ENCODE data around the gene MINDY4B.

Gene MINDY4B

DNA sequence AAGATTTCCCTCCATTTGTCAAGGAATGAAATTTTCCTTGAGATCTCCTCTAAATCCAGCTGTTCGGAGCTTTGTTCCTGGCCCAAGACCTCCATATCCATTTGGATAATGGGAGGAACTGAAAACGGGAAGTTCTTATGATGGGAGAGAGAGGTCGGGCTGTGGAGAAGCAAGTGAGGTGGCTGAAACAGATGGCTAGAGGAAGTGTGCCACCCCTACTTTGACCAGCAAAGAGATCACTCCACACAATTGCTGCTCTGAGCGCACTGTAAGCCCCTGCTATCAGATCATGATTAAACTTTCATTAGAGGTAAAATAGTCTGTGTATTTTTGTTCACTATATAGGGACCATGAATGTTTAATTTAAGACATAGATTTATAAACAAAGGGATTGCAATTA is at the start of gene MINDY4B:
Gene MINDY4B, minus strand, starts transcription at position 101 of the 400 bp plus-strand sequence. Its CDS starts 0 bp downstream, at position 101.
- DNase-seq = no peak

DNA sequence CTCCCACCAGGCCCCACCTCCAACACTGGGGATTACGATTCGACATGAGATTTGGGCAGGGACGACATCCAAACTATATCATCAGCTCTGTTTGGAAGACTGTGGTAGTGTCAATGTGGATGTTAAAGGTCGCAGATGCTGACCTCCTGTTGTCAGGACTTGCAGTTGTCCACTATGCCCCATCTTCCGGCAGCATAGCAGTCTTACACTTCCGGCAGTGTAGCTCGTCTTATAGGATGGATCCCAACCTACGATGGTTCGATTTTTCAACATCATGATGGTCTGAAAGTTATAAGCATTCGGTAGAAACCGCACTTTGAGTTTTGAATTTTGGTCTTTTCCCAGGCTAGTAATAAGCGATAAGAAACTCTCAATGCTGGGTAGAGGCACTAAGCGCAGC is 46.7 kb upstream of the MINDY4B start:
- DNase-seq = no peak

GRCh38 chr3:150945226-150946032 is 40.2 kb upstream of the MINDY4B start:
- DNase-seq = no peak

- no peak for DNase-seq
Observed at GRCh38 chr3:150942221-150942620, 37.0 kb upstream of the MINDY4B start.

GRCh38 chr3:150936693-150937092 is 31.5 kb upstream of the MINDY4B start:
- DNase-seq = no peak

- no peak for DNase-seq
Observed at GRCh38 chr3:150933473-150933995, 28.3 kb upstream of the MINDY4B start.

DNA sequence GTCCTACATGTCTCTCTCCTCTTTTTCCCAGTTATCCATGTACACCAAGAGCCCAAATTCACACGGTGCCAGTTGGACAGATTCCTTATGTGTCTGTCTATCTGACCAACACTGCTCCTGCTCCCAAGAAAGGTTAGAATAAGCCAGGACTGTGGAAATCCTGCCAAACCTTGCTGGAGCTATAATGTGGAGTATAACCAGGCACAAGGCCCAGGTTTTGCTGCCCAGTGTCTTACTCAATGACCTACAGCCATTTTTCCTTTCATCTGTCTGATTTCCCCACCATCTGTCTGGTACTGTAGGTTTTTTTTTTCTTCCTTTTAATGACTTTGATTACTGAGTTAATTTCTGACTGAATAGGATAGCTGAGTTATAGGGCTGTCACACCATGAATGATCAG is 26.5 kb upstream of the MINDY4B start:
- DNase-seq = no peak

DNA sequence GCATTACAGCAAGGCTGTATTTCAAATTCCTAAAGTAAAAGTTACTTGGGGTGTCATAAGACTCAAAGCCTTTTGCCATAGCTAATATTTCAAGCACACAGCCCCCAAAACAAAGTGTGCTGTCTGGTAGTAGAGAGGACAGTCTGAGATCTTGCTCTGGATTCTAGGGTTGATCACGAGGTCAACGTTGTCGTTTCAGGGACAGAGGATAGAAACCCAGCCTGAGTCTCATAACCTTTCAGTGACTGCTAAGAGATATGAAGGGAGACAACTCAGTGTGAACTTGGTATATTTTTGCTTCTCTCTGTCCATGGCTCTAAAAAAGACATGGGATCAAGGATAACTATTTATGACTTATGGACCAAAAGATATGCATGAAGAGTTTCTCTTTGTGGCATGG is 25.6 kb upstream of the MINDY4B start:
- no peak for DNase-seq

DNA sequence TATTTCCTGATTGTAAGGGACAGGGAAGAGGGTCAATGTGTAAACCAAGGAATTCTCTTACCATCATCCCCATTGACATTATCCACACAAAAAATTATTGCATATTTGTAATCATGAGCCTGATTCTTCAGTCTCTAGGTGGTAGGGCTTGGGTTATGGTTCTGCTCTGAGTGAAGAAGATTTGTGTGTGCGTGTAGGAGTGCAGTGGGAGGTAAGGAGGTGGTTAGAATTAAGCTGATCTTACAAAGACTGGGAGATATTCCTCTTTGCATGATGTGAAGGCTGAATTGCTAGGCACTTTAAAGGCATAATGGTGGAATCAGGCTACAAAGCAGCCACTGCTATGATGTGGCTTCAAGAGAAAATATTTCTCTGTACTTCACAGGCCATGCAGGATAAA is 23.0 kb upstream of the MINDY4B start:
- DNase-seq = no peak

DNA sequence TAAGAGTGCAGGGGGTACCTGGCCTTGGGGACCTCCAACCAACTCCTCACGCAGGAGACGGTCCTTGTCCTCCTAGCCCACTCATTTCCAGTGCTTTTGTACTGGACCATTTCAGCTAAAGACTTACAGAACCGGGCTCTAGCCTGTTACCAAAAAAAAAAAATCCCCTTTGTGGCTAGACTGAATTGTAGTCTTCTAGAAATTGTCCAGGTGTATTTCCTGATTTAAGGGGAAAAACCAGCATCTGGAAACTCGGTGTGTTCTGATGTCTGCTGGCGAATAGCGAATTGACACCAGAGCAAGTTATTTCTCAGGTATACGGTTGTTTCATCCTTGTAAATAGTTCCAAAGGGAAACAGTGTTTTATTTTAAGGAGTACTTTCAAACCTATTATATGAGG is 21.1 kb upstream of the MINDY4B start:
- no peak for DNase-seq

GRCh38 chr3:150925751-150926201 is 20.5 kb upstream of the MINDY4B start:
- DNase-seq = peak; percentile 42

DNA sequence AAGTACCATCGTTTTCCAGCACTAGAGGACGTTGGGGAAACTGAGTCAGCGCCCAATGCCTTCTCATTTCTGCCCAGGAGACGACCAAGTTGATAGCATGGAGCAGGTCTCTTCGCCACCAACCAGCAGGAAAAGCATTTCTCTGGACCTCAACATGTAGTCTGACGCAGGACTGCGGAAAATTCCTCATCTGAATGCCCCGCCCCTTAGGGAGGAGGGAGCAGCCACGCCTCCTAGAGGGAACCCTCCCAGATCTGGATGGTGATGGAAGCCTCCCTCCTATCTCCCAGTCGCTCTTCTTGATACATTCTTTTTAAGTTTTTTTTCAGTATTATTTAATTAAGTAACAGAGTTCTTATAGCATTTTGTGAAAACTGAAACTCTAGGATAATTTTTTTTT is 17.4 kb upstream of the MINDY4B start:
- DNase-seq = no peak

- no peak for DNase-seq
Observed at GRCh38 chr3:150921209-150921608, 16.0 kb upstream of the MINDY4B start.

- no peak for DNase-seq
Observed at GRCh38 chr3:150920236-150920635, 15.0 kb upstream of the MINDY4B start.

GRCh38 chr3:150917951-150918350 is 12.7 kb upstream of the MINDY4B start:
- peak; percentile 82 for DNase-seq

DNA sequence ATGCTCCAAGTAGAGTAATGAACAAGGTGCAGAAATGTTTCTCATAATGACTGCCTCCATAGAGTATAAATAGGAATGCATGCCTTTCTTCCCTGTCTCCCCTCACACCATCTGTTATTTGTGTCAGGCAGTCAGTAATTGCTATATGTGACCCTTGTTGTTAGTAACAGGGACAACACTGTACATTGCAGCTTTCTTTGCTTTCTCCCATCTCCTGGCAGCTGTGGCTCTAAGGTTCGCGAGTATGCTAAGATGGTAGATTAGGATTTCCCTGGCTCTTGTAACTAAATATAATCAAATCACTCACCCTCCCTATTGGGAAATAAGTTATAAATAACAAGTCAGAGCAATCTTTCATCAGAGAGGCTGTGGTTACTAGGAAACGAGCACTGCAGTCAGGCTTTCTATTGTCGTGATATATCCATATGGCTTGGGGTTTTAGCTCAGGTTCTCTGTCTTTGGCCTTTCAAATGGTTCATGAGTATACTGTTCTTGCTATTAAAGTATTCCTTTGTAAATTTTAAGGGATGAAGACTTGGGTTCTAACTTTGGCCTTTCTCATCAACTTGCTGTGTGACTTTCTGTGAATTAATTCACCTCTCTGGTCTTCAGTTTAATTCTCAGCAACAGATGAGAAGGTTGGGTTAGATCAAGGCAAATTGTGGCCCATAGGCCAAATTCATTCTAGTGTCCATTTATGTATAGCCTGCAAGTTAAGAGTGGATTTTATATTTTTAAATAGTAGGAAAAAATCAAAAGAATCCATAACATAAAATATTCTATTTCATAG is 8.1 kb upstream of the MINDY4B start:
- peak; percentile 89 for DNase-seq

GRCh38 chr3:150912501-150912900 is 7.3 kb upstream of the MINDY4B start:
- no peak for DNase-seq

GRCh38 chr3:150911771-150912170 is 6.5 kb upstream of the MINDY4B start:
- peak; percentile 8 for DNase-seq

GRCh38 chr3:150906461-150906860 is 1.2 kb upstream of the MINDY4B start:
- no peak for DNase-seq

- no peak for DNase-seq
Observed at GRCh38 chr3:150905746-150906145, 507 bp upstream of the MINDY4B start.

GRCh38 chr3:150902988-150903387 is 2.3 kb downstream of the MINDY4B start:
- no peak for DNase-seq

DNA sequence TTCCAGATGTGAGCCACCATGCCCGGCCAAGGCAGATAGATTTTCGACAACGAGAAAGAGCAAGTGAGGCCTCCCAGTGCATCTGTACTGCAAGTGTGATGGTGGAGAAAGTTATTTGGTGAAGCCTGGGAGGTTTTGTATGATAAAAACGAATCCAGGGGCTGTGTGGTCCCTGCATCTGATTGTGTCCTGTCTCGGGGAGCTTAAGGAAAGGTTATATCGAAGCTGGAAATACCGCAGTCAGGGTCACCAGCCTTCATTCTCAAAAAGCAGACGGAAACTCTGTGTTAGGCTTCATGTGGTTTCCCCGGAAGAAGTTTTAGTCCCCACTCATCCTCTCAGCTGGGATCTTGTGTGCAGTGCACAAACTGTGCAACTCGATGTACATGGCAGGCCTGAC is 3.4 kb downstream of the MINDY4B start:
- DNase-seq = no peak

- DNase-seq = no peak
Observed at GRCh38 chr3:150899141-150899540, 6.1 kb downstream of the MINDY4B start.
